GM19025 (cell line): ENCODE measurements around the gene SRXN1.

Experiments used
- ATAC-seq: cut with Tn5 transposase; IDR thresholded peaks from one replicate; pipeline ENCODE4 v1.9.1; 2021; ENCODE audit warnings: mild to moderate bottlenecking, low read depth, moderate library complexity; ENCODE audit not compliant: unreplicated experiment

SRXN1 gene

GRCh38 chr20:637559-637958 lies 15.4 kb downstream of the SRXN1 start:
- ATAC-seq = no peak

- ATAC-seq = no peak
These were observed 17.1 kb downstream of the SRXN1 start for GRCh38 chr20:635893-636338.

GRCh38 chr20:635028-635892 lies 17.7 kb downstream of the SRXN1 start:
- no peak for ATAC-seq

GRCh38 chr20:634148-634925 lies 18.7 kb downstream of the SRXN1 start:
- ATAC-seq = no peak

- ATAC-seq = no peak
These were observed 21.9 kb downstream of the SRXN1 start for GRCh38 chr20:631101-631500.

GRCh38 chr20:626579-626978 lies 26.4 kb downstream of the SRXN1 start:
- no peak for ATAC-seq

GRCh38 chr20:625360-625932 lies 27.6 kb downstream of the SRXN1 start:
- ATAC-seq = no peak

- ATAC-seq = no peak
These were observed 29.3 kb downstream of the SRXN1 start for GRCh38 chr20:623704-624103.

GRCh38 chr20:623021-623420 lies 30.0 kb downstream of the SRXN1 start:
- ATAC-seq = no peak

GRCh38 chr20:622161-622560 lies 30.8 kb downstream of the SRXN1 start:
- no peak for ATAC-seq

GRCh38 chr20:621125-621756 lies 31.8 kb downstream of the SRXN1 start:
- ATAC-seq = no peak

- ATAC-seq = no peak
These were observed 32.8 kb downstream of the SRXN1 start for GRCh38 chr20:620246-620645.

- no peak for ATAC-seq
These were observed 34.0 kb downstream of the SRXN1 start for GRCh38 chr20:618980-619379.

GRCh38 chr20:617934-618690 lies 34.9 kb downstream of the SRXN1 start:
- ATAC-seq = no peak

- ATAC-seq = no peak
These were observed 37.5 kb downstream of the SRXN1 start for GRCh38 chr20:615514-615913.

- no peak for ATAC-seq
These were observed 41.2 kb downstream of the SRXN1 start for GRCh38 chr20:611843-612185.

GRCh38 chr20:611047-611842 lies 41.8 kb downstream of the SRXN1 start:
- no peak for ATAC-seq

GRCh38 chr20:610130-611046 lies 42.6 kb downstream of the SRXN1 start, which contains the start of gene TCF15:
Gene TCF15, minus strand, starts transcription at chr20:610309. Its CDS starts 72 bp downstream, at chr20:610237.
- ATAC-seq = no peak
